A673 (cell line): ENCODE results near the gene CCDC102A. TPM values are rescaled to one million over a fixed set of nuclear protein-coding genes. Genes with fewer than 3 reads are reported as not detected.

Source experiments
- BruUV-seq: library from RNA; stranded (reverse); fragments of 400-500 nt; replicated peaks from 2 replicates; lab custom pipeline; 2021; lab: Mats Ljungman, UMichigan
- CTCF ChIA-PET: fragments of 300-600 bp; sonication (Branson Sonifier 250); formaldehyde crosslinking; loops from one replicate; lab custom pipeline; 2022; ENCODE audit warnings: antibody characterized with exemption; lab: Charles Lee
- POLR2A ChIA-PET: fragments of 300-600 bp; sonication (Branson Sonifier 250); formaldehyde crosslinking; loops from one replicate; lab custom pipeline; 2022; ENCODE audit warnings: antibody characterized with exemption; ENCODE audit not compliant: low non-redundant PET; lab: Charles Lee
- DNase-seq: peaks from one replicate; pipeline ENCODE4 v3.0.0-alpha.2; 2015; ENCODE audit warnings: low spot score
- H3K27ac ChIP-seq: fragments of 200-600 bp; sonication (generic); 2 replicates; pipeline ENCODE4 v1.5.1; 2016; ENCODE audit warnings: mixed run types, low read depth, mild to moderate bottlenecking, mixed read lengths, antibody characterized with exemption, low read length; ENCODE audit not compliant: poor library complexity, severe bottlenecking
- H3K27me3 ChIP-seq: fragments of 200-600 bp; sonication (generic); replicated peaks from 2 replicates; pipeline ENCODE4 v1.6.1; 2017; ENCODE audit warnings: mixed run types, low read depth, mild to moderate bottlenecking, mixed read lengths, antibody characterized with exemption, low read length; ENCODE audit not compliant: insufficient read depth, poor library complexity
- H3K36me3 ChIP-seq: fragments of 200-600 bp; sonication (generic); 2 replicates; pipeline ENCODE4 v1.6.1; 2016; ENCODE audit warnings: mixed run types, mild to moderate bottlenecking, mixed read lengths, antibody characterized with exemption, low read length; ENCODE audit not compliant: insufficient read depth, poor library complexity, severe bottlenecking
- H3K4me1 ChIP-seq: fragments of 200-600 bp; sonication (generic); 2 replicates; pipeline ENCODE4 v1.6.1; 2017; ENCODE audit warnings: mixed run types, mild to moderate bottlenecking, mixed read lengths, antibody characterized with exemption, low read length; ENCODE audit not compliant: insufficient read depth, poor library complexity, severe bottlenecking
- H3K4me3 ChIP-seq: fragments of 200-600 bp; sonication (generic); 2 replicates; pipeline ENCODE4 v1.5.1; 2016; ENCODE audit warnings: low read depth, mixed run types, mild to moderate bottlenecking, mixed read lengths, low read length; ENCODE audit not compliant: poor library complexity, severe bottlenecking
- H3K9me3 ChIP-seq: fragments of 200-600 bp; sonication (generic); 2 replicates; pipeline ENCODE4 v1.6.1; 2016; ENCODE audit warnings: mixed run types, low read depth, mild to moderate bottlenecking, mixed read lengths, antibody characterized with exemption, low read length; ENCODE audit not compliant: poor library complexity, severe bottlenecking
- EZH2 ChIP-seq: fragments of 200-600 bp; sonication (generic); IDR thresholded peaks from 2 replicates; pipeline ENCODE4 v1.6.1; 2017; ENCODE audit warnings: borderline replicate concordance, low read depth, mild to moderate bottlenecking, mixed read lengths, antibody characterized with exemption, low read length; ENCODE audit not compliant: poor library complexity, severe bottlenecking
- intact Hi-C: fragments of 100-400 bp; cut with micrococcal nuclease; formaldehyde crosslinking; loops from one replicate; pipeline ENCODE4 v1.10.0; 2022; ENCODE audit not compliant: unreplicated experiment
- total RNA-seq: library from RNA; stranded (reverse); gene quantifications from 2 replicates; pipeline ENCODE4 v1.2.3, GENCODE V29; 2021
- TF ChIP-seq, protein P1 (sequence below): fragments of 300-800, 200-600 bp; sonication (generic); conservative IDR thresholded peaks from 2 replicates; pipeline ENCODE4 v1.5.1; 2017; ENCODE audit warnings: low read depth, mild to moderate bottlenecking, antibody characterized with exemption, low read length, moderate library complexity, mixed read lengths

Gene CCDC102A
- total RNA-seq, 1 experiment from 2014 or later = 10.3 TPM

- TF ChIP-seq EZH2 = no peak
- TF ChIP-seq, protein P1, sequence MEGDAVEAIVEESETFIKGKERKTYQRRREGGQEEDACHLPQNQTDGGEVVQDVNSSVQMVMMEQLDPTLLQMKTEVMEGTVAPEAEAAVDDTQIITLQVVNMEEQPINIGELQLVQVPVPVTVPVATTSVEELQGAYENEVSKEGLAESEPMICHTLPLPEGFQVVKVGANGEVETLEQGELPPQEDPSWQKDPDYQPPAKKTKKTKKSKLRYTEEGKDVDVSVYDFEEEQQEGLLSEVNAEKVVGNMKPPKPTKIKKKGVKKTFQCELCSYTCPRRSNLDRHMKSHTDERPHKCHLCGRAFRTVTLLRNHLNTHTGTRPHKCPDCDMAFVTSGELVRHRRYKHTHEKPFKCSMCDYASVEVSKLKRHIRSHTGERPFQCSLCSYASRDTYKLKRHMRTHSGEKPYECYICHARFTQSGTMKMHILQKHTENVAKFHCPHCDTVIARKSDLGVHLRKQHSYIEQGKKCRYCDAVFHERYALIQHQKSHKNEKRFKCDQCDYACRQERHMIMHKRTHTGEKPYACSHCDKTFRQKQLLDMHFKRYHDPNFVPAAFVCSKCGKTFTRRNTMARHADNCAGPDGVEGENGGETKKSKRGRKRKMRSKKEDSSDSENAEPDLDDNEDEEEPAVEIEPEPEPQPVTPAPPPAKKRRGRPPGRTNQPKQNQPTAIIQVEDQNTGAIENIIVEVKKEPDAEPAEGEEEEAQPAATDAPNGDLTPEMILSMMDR = no peak
- Histone ChIP-seq H3K4me3 (no peak overlapping the region), H3K4me1 (no peaks in the 10 kb centered on the region), H3K27ac (no peak overlapping the region), H3K36me3 (no peaks in the 10 kb centered on the region), H3K9me3 (no peaks in the 10 kb centered on the region), H3K27me3 (no peaks in the 10 kb centered on the region)
- BruUV-seq = no TSS peak
- CTCF ChIA-PET = no interaction called here
- DNase-seq = no peak
- intact Hi-C loops = loop anchor here (10.0 kb wide), 2 partner anchors 551 to 731 kb away; partner anchors contain the start of gene CFAP20
- POLR2A ChIA-PET = no interaction called here
These were observed 37.7 kb upstream of the CCDC102A start for GRCh38 chr16:57574086-57574485.

- Histone ChIP-seq H3K36me3 (no peaks in the 10 kb centered on the region), H3K27ac (no peak overlapping the region), H3K27me3 (no peaks in the 10 kb centered on the region), H3K9me3 (no peaks in the 10 kb centered on the region), H3K4me1 (no peaks in the 10 kb centered on the region), H3K4me3 (no peak overlapping the region)
- intact Hi-C loops = loop anchor here (10.0 kb wide), 2 partner anchors 552 to 732 kb away; partner anchors contain the start of gene CFAP20
- no peak for TF ChIP-seq EZH2
- TF ChIP-seq, protein P1 = no peak
- BruUV-seq = no TSS peak
- ChIA-PET CTCF (interaction anchor here (0.5 kb wide), 1 partner anchor 65 kb away, joined by 3 read pairs; no protein-coding TSS in a partner anchor), POLR2A (no interaction called here)
- no peak for DNase-seq
These were observed 36.8 kb upstream of the CCDC102A start for GRCh38 chr16:57572978-57573728.

- Histone ChIP-seq H3K4me3 (no peak overlapping the region), H3K9me3 (no peaks in the 10 kb centered on the region), H3K36me3 (no peaks in the 10 kb centered on the region), H3K27ac (no peak overlapping the region), H3K4me1 (no peaks in the 10 kb centered on the region), H3K27me3 (no peaks in the 10 kb centered on the region)
- TF ChIP-seq EZH2 = no peak
- TF ChIP-seq, protein P1 = no peak
- no TSS peak for BruUV-seq
- POLR2A ChIA-PET = no interaction called here
- no peak for DNase-seq
- intact Hi-C loops = loop anchor here (10.0 kb wide), 2 partner anchors 554 to 734 kb away; partner anchors contain the start of gene CFAP20
- CTCF ChIA-PET = no interaction called here
These were observed 34.7 kb upstream of the CCDC102A start for GRCh38 chr16:57571098-57571497.
